GM12878 (cell line): ENCODE measurements around the gene SLC6A9.

Experiments
- CHD2 ChIP-seq: IDR thresholded peaks from 2 replicates; pipeline ENCODE4 v1.6.1; 2011; ENCODE audit warnings: low read depth, low read length, improper control_type of control experiment, borderline replicate concordance
- CTCF ChIP-seq, 3 experiments: IDR thresholded peaks in 2 of 3; conservative IDR thresholded peaks in 1 of 3; 2 replicates each; pipeline ENCODE4 v1.5.1; 2011; ENCODE audit warnings: low read depth in 3 of 3, low read length in 3 of 3, mild to moderate bottlenecking in 3 of 3, control low read depth in 2 of 3, moderate library complexity in 2 of 3, inconsistent platforms in 1 of 3, mixed read lengths in 1 of 3; ENCODE audit not compliant: control insufficient read depth in 2 of 3, insufficient read depth in 1 of 3; ENCODE audit errors: extremely low read depth in 1 of 3
- EZH2 ChIP-seq: IDR thresholded peaks from 2 replicates; pipeline ENCODE4 v1.6.1; 2012; ENCODE audit warnings: low read depth, mild to moderate bottlenecking, control low read depth, inconsistent platforms, low read length, borderline replicate concordance; ENCODE audit not compliant: control insufficient read depth
- FOS ChIP-seq: IDR thresholded peaks from 3 replicates; pipeline ENCODE4 v1.6.1; 2011; ENCODE audit warnings: borderline replicate concordance; ENCODE audit not compliant: insufficient read length; ENCODE audit errors: extremely low read depth
- HDAC2 ChIP-seq: fragments of 200-600 bp; sonication (generic); IDR thresholded peaks from 2 replicates; pipeline ENCODE4 v1.6.1; 2017
- JUNB ChIP-seq: IDR thresholded peaks from 2 replicates; pipeline ENCODE4 v1.6.1; 2016; ENCODE audit warnings: antibody characterized with exemption, mild to moderate bottlenecking
- POLR2AphosphoS5 ChIP-seq: IDR thresholded peaks from 2 replicates; pipeline ENCODE4 v1.6.1; 2011; ENCODE audit warnings: mild to moderate bottlenecking, low read length, inconsistent platforms
- RBBP5 ChIP-seq: fragments of 200-600 bp; sonication (generic); conservative IDR thresholded peaks from 2 replicates; pipeline ENCODE4 v1.6.1; 2016
- REST ChIP-seq: IDR thresholded peaks from 2 replicates; pipeline ENCODE4 v1.6.1; 2012; ENCODE audit warnings: mild to moderate bottlenecking, low read depth, low read length
- SKIL ChIP-seq: fragments of 450-650 bp; IDR thresholded peaks from 2 replicates; pipeline ENCODE4 v1.6.1; 2017; ENCODE audit warnings: mild to moderate bottlenecking, low read depth, inconsistent platforms; ENCODE audit not compliant: poor library complexity, severe bottlenecking
- SREBF1 ChIP-seq: IDR thresholded peaks from 2 replicates; pipeline ENCODE4 v1.6.1; 2012; ENCODE audit warnings: mild to moderate bottlenecking, low read length

- TF ChIP-seq CHD2 (no peak), SKIL (no peak), SREBF1 (no peak), CTCF (IDR thresholded peaks at IDR 0.05 in 2 of 3, conservative IDR thresholded peaks at IDR 0.05 in 1 of 3; ENCODE audit: control insufficient read depth in 2 of 3, extremely low read depth in 1 of 3, insufficient read depth in 1 of 3, low read depth in 3 of 3, low read length in 3 of 3) (no peak), REST (no peak), JUNB (no peak), HDAC2 (no peak), FOS (no peak), EZH2 (no peak), RBBP5 (no peak), POLR2AphosphoS5 (no peak)
Measured at GRCh38 chr1:44034976-44035716, 3.9 kb upstream of the SLC6A9 start.
